ENCODE data around the gene SCCPDH. TPM values are rescaled to one million over a fixed set of nuclear protein-coding genes. Genes with fewer than 3 reads are reported as not detected.
A peak's percentile ranks its signal among the peaks of the same experiment; 100 is the strongest.

The SCCPDH gene
- total and polyA plus RNA-seq, 2 donors (not counting 3 experiments of a cell fraction or from before 2014, with no cell fraction given): 24.4 to 37.5 TPM

GRCh38 chr1:246679794-246680177, 44.4 kb upstream of the SCCPDH start:
- BruUV-seq (replicated peaks): no TSS peak
- Histone ChIP-seq H3K4me1 (ENCODE audit: control insufficient read depth, extremely low read depth, insufficient read depth, low read length) (peaks cover 4% of the 10 kb centered on the region), H3K4me2 (ENCODE audit: insufficient read depth, low read length) (no peak overlapping the region), H3K4me3 (replicated peaks in 1 of 3; ENCODE audit: insufficient read depth in 1 of 3, low read depth in 1 of 3, low read length in 3 of 3) (no peak overlapping the region), H3K9ac (replicated peaks; ENCODE audit: extremely low read depth, insufficient read depth, low read length) (no peak overlapping the region), H3K27me3 (ENCODE audit: control insufficient read depth in 2 of 2, insufficient read depth in 2 of 2, low read length in 2 of 2) (no peaks in the 10 kb centered on the region), H3K9me1 (replicated peaks; ENCODE audit: control insufficient read depth, extremely low read depth, insufficient read depth, low read length) (no peaks in the 10 kb centered on the region), H3K9me3 (replicated peaks; ENCODE audit: control insufficient read depth, insufficient read depth, low read length) (no peaks in the 10 kb centered on the region), H3K27ac (ENCODE audit: insufficient read depth, low read depth, low read length) (no peak overlapping the region), H3K79me2 (ENCODE audit: control insufficient read depth, insufficient read depth, low read length) (no peaks in the 10 kb centered on the region), H3K36me3 (ENCODE audit: control insufficient read depth in 2 of 2, extremely low read depth in 1 of 2, insufficient read depth in 2 of 2, low read length in 2 of 2) (no peaks in the 10 kb centered on the region), H2AFZ (ENCODE audit: low read depth, low read length) (no peak overlapping the region), H4K20me1 (replicated peaks; ENCODE audit: control insufficient read depth, extremely low read depth, insufficient read depth, low read length) (no peaks in the 10 kb centered on the region)
- TF ChIP-seq MAX (IDR thresholded peaks at IDR 0.05; ENCODE audit: insufficient read depth, insufficient read length) (no peak), EZH2 (IDR thresholded peaks at IDR 0.05; ENCODE audit: borderline replicate concordance, low read depth, low read length, severe bottlenecking) (no peak), FOS (IDR thresholded peaks at IDR 0.05; ENCODE audit: borderline replicate concordance, insufficient read depth, low read length) (no peak), JUN (IDR thresholded peaks at IDR 0.05; ENCODE audit: borderline replicate concordance, insufficient read depth, insufficient read length, low read depth) (no peak), POLR2A (IDR thresholded peaks at IDR 0.05; ENCODE audit: low read depth, low read length) (no peak), CTCF (IDR thresholded peaks at IDR 0.05; ENCODE audit: extremely low read depth in 1 of 2, insufficient read depth in 1 of 2, low read depth in 1 of 2, low read length in 2 of 2) (no peak), GATA2 (IDR thresholded peaks at IDR 0.05; ENCODE audit: insufficient read depth, insufficient read length, low read depth, low read length) (no peak), MYC (IDR thresholded peaks at IDR 0.05; ENCODE audit: low read depth, low read length) (no peak), POLR2AphosphoS5 (IDR thresholded peaks at IDR 0.05; ENCODE audit: insufficient read depth, low read depth, low read length) (no peak)
- POLR2A ChIA-PET: no interaction called here
- dilution Hi-C loops (cut with MboI; ENCODE audit: extremely low pct_ligation_motif_present, low sequenced_read_pairs) (no loop called here), intact Hi-C loops (cut with micrococcal nuclease) (no loop called here)
- CTCF ChIA-PET: interaction anchor here (3.2 kb wide), 1 partner anchor 10 kb away, joined by 18 read pairs; no protein-coding TSS in a partner anchor
- DNase-seq (ENCODE audit: low read depth, low spot score) (peak; percentile 11), FAIRE-seq (no peak)
